H1 (cell line): ENCODE measurements around the gene MAML3. TPM values are rescaled to one million over a fixed set of nuclear protein-coding genes. Genes with fewer than 3 reads are reported as not detected.

Experiments used
- CEBPB ChIP-seq: IDR thresholded peaks from 2 replicates; pipeline ENCODE4 v1.6.1; 2012; ENCODE audit warnings: low read depth, low read length
- CHD2 ChIP-seq: IDR thresholded peaks from 2 replicates; pipeline ENCODE4 v1.6.1; 2012; ENCODE audit warnings: low read length, improper control_type of control experiment
- MAX ChIP-seq: IDR thresholded peaks from 2 replicates; pipeline ENCODE4 v1.6.1; 2012; ENCODE audit warnings: inconsistent platforms
- NANOG ChIP-seq: IDR thresholded peaks from 2 replicates; pipeline ENCODE4 v1.6.1; 2011; ENCODE audit warnings: low read length, low read depth, mild to moderate bottlenecking, inconsistent platforms; ENCODE audit not compliant: insufficient read depth, poor library complexity, severe bottlenecking
- RAD21 ChIP-seq, 2 experiments: IDR thresholded peaks in 1 of 2; conservative IDR thresholded peaks in 1 of 2; 2 replicates each; pipeline ENCODE4 v1.6.1; 2011; ENCODE audit warnings: low read depth in 2 of 2, low read length in 2 of 2, improper control_type of control experiment in 1 of 2, inconsistent platforms in 1 of 2, mild to moderate bottlenecking in 1 of 2, moderate library complexity in 1 of 2
- SIN3A ChIP-seq, 2 experiments: IDR thresholded peaks in 1 of 2; conservative IDR thresholded peaks in 1 of 2; 2 replicates each; pipeline ENCODE4 v1.6.1; 2011 to 2012; ENCODE audit warnings: low read length in 2 of 2, improper control_type of control experiment in 1 of 2, low read depth in 1 of 2, mild to moderate bottlenecking in 1 of 2
- YY1 ChIP-seq: IDR thresholded peaks from 2 replicates; pipeline ENCODE4 v1.6.1; 2011; ENCODE audit warnings: low read depth, mild to moderate bottlenecking, low read length
- polyA plus RNA-seq, 7 experiments: library from polyadenylated mRNA; depleted of rRNA in 3 of 7; stranded (reverse) in 5 of 7; unstranded in 2 of 7; fragments of >200 nt in 5 of 7; fragments of 200-250 nt in 2 of 7; gene quantifications; 1 replicate in 5 of 7; 2 replicates in 1 of 7; 4 replicates in 1 of 7; pipeline versions ENCODE4 v1.2.1 to v1.2.3, GENCODE V29; 2011 to 2013; ENCODE audit warnings: missing spikeins in 2 of 7, mixed read lengths in 2 of 7
- total RNA-seq: library from RNA; stranded (reverse); fragmentation: NEBNext Ultra II Directional; extraction: Animal tissue kit (Norgen Biotek cat#: 25700); gene quantifications from 2 replicates; pipeline ENCODE4 v1.2.1, GENCODE V29; 2021

The MAML3 gene
- total and polyA plus RNA-seq, 2 of the 8 experiments (the other 6 are each of a cell fraction or from before 2014, with no cell fraction given), result 2.1 to 5.7 TPM

- TF ChIP-seq YY1, result no peak
- no peak for TF ChIP-seq SIN3A (conservative IDR thresholded peaks at IDR 0.05 in 1 of 2, IDR thresholded peaks at IDR 0.05 in 1 of 2; ENCODE audit: low read depth in 1 of 2, low read length in 2 of 2)
- TF ChIP-seq CHD2, result no peak
- no peak for TF ChIP-seq RAD21 (IDR thresholded peaks at IDR 0.05 in 1 of 2, conservative IDR thresholded peaks at IDR 0.05 in 1 of 2; ENCODE audit: low read depth in 2 of 2, low read length in 2 of 2)
- TF ChIP-seq MAX, result no peak
- TF ChIP-seq CEBPB, result no peak
- no peak for TF ChIP-seq NANOG
Observed at GRCh38 chr4:139813881-139814280, 340.1 kb downstream of the MAML3 start (continued).
